HEK293 (cell line): Measurements from ENCODE around the gene KRT14.

ENCODE experiments used
- CTCF ChIP-seq: fragments of 450-650 bp; formaldehyde crosslinking; IDR thresholded peaks from 2 replicates; pipeline ENCODE4 v1.5.1; 2016; ENCODE audit warnings: missing biosample characterization, missing genetic modification characterization
- TRIM28 ChIP-seq: IDR thresholded peaks from 2 replicates; pipeline ENCODE4 v1.6.1; 2011; ENCODE audit warnings: low read length, control low read depth, borderline replicate concordance
- ZNF132 ChIP-seq: fragments of 450-650 bp; formaldehyde crosslinking; IDR thresholded peaks from 2 replicates; pipeline ENCODE4 v1.5.1; 2017; ENCODE audit warnings: missing biosample characterization, missing genetic modification characterization, borderline replicate concordance
- ZNF138 ChIP-seq: fragments of 450-650 bp; formaldehyde crosslinking; IDR thresholded peaks from 2 replicates; pipeline ENCODE4 v1.5.1; 2016; ENCODE audit warnings: missing biosample characterization, missing genetic modification characterization, borderline replicate concordance
- ZNF155 ChIP-seq: fragments of 450-650 bp; formaldehyde crosslinking; IDR thresholded peaks from 2 replicates; pipeline ENCODE4 v1.5.1; 2016; ENCODE audit warnings: missing biosample characterization, missing genetic modification characterization
- ZNF223 ChIP-seq: fragments of 450-650 bp; formaldehyde crosslinking; IDR thresholded peaks from 2 replicates; pipeline ENCODE4 v1.5.1; 2016; ENCODE audit warnings: missing biosample characterization, missing genetic modification characterization
- ZNF391 ChIP-seq: fragments of 450-650 bp; formaldehyde crosslinking; IDR thresholded peaks from 2 replicates; pipeline ENCODE4 v1.5.1; 2016; ENCODE audit warnings: low read depth, missing biosample characterization, missing genetic modification characterization, borderline replicate concordance
- ZNF473 ChIP-seq: fragments of 450-650 bp; formaldehyde crosslinking; IDR thresholded peaks from 2 replicates; pipeline ENCODE4 v1.5.1; 2017; ENCODE audit warnings: missing biosample characterization, missing genetic modification characterization
- ZNF580 ChIP-seq: fragments of 450-650 bp; formaldehyde crosslinking; IDR thresholded peaks from 2 replicates; pipeline ENCODE4 v1.5.1; 2016; ENCODE audit warnings: missing biosample characterization, missing genetic modification characterization

GRCh38 chr17:41532947-41533570 lies 53.6 kb downstream of the KRT14 start:
- no peak for TF ChIP-seq CTCF (tag by site-specific recombination)
- TF ChIP-seq ZNF580 = no peak
- TF ChIP-seq ZNF132 (tag by site-specific recombination) = no peak
- no peak for TF ChIP-seq ZNF223 (tag by site-specific recombination)
- TF ChIP-seq ZNF138 (tag by site-specific recombination) = no peak
- no peak for TF ChIP-seq TRIM28
- no peak for TF ChIP-seq ZNF473 (tag by site-specific recombination)
- TF ChIP-seq ZNF391 = no peak
- TF ChIP-seq ZNF155 (tag by site-specific recombination) = no peak
